Muscle layer of duodenum (tissue), 2 donors: ENCODE results near the gene BTBD18.
"Not testable (repeated sequence)": the region's sequence is repeated elsewhere in the genome, so short reads cannot be mapped to it uniquely, and the experiment has no call there.

ENCODE experiments used
- H3K27ac ChIP-seq: one replicate; pipeline ENCODE4 v1.7.0; 2013; ENCODE audit warnings: mild to moderate bottlenecking, low read length
- H3K27me3 ChIP-seq: one replicate; pipeline ENCODE4 v1.7.0; 2013; ENCODE audit warnings: low read depth, mild to moderate bottlenecking, control low read depth, low read length
- H3K36me3 ChIP-seq, 2 donors: one replicate each; pipeline ENCODE4 v1.7.0; 2013; ENCODE audit warnings: low read length in 2 of 2, control low read depth in 1 of 2, mild to moderate bottlenecking in 1 of 2; ENCODE audit not compliant: insufficient read depth in 2 of 2, control insufficient read depth in 1 of 2
- H3K4me1 ChIP-seq, 2 donors: one replicate each; pipeline ENCODE4 v1.7.0; 2013; ENCODE audit warnings: low read length in 2 of 2, mild to moderate bottlenecking in 2 of 2, control low read depth in 1 of 2, moderate library complexity in 1 of 2; ENCODE audit not compliant: insufficient read depth in 2 of 2, control insufficient read depth in 1 of 2
- H3K4me3 ChIP-seq, 2 donors: one replicate each; pipeline ENCODE4 v1.7.0; 2013; ENCODE audit warnings: low read length in 2 of 2, low read depth in 1 of 2, mild to moderate bottlenecking in 1 of 2
- H3K9me3 ChIP-seq, 2 donors: one replicate each; pipeline ENCODE4 v1.7.0; 2013; ENCODE audit warnings: low read length in 2 of 2, control low read depth in 1 of 2, mild to moderate bottlenecking in 1 of 2; ENCODE audit not compliant: control insufficient read depth in 1 of 2
- donor health status: healthy.

Gene BTBD18

GRCh38 chr11:57716726-57717125, 34.9 kb downstream of the BTBD18 start:
- H3K36me3 ChIP-seq, H3K27me3 ChIP-seq, H3K9me3 ChIP-seq, H3K27ac ChIP-seq, H3K4me3 ChIP-seq: not testable (repeated sequence)
- H3K4me1 ChIP-seq, result peaks cover 13 to 20% of the 10 kb centered on the region in 2 donors

- no peaks in the 10 kb centered on the region for H3K36me3 ChIP-seq
- H3K4me3 ChIP-seq, result peak overlapping the region; percentile 97 to 99
- no peaks in the 10 kb centered on the region for H3K9me3 ChIP-seq
- peaks cover 19 to 35% of the 10 kb centered on the region in 2 donors for H3K4me1 ChIP-seq
- H3K27me3 ChIP-seq, result no peaks in the 10 kb centered on the region
- H3K27ac ChIP-seq, result no peak overlapping the region
Observed at GRCh38 chr11:57713835-57714234, 37.8 kb downstream of the BTBD18 start.

- Histone ChIP-seq H3K27ac (peak within 1 kb of the TSS; percentile 88), H3K4me3 (peak within 1 kb of the TSS; percentile 97 to 99), H3K9me3 (no peaks in the 10 kb centered on the region), H3K36me3 (no peaks in the 10 kb centered on the region), H3K27me3 (no peaks in the 10 kb centered on the region), H3K4me1 (peaks cover 19 to 35% of the 10 kb centered on the region in 2 donors)
Observed at GRCh38 chr11:57712256-57713150, 39.1 kb downstream of the BTBD18 start, which contains the start of gene TMX2. TMX2 (plus strand) TSS chr11:57712593; CDS start chr11:57712619, 26 bp downstream.

DNA sequence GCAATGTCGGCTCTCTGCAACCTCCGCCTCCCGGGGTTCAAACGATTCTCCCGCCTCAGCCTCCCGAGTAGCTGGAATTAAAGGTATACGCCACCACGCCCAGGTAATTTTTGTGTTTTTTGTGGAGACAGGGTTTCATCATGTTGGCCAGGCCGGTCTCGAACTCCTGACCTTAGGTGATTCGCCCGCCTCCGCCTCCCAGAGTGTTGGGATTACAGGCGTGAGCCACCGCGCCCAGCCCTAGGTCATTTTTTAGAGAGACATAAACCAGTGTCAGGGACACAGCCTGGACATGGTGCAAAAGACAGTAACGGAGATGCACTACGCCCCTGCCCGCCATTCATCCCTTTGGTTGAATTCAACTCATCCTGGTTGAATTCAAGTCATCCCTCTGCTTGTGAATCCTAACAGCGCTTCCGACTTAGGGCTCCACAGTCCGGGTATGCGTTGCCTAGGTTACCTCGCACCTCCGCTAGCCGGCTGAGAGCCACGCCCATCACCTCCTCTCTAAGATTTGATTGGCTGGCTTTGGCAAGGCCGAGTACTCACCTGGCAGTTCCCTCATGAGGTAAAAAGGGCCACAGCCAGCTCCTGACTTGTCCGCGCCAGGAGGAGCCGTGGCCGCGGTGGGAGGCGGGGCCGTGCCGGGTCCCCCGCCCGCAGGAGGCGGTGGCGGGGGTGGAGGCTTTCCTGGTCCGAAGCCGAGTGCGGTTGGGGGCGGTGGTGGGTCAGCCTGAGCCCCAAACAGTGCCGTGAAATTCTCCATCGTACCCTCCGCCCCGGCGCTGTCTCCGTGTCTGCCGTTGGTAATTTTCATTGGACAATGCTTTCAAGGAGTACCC, 40.0 kb downstream of the BTBD18 start, which contains the start of gene MED19:
TSS of gene MED19 (minus strand) at position 802 of the 842 bp plus-strand sequence. CDS start at position 766, 36 bp downstream.
- H3K36me3 ChIP-seq, result no peaks in the 10 kb centered on the region

GRCh38 chr11:57709802-57710367, 41.7 kb downstream of the BTBD18 start:
- no peaks in the 10 kb centered on the region for H3K9me3 ChIP-seq
- peaks cover under 1 to 7% of the 10 kb centered on the region in 2 donors for H3K36me3 ChIP-seq
- H3K27ac ChIP-seq, result no peak overlapping the region
- no peaks in the 10 kb centered on the region for H3K27me3 ChIP-seq
- H3K4me1 ChIP-seq, result peaks cover 19 to 33% of the 10 kb centered on the region in 2 donors
- H3K4me3 ChIP-seq, result no peak overlapping the region

More for the DNA sequence above, 40.0 kb downstream of the BTBD18 start, which contains the start of gene MED19:
- Histone ChIP-seq H3K27me3 (no peaks in the 10 kb centered on the region), H3K4me1 (peaks cover 19 to 35% of the 10 kb centered on the region in 2 donors), H3K4me3 (peak within 1 kb of the TSS; percentile 97 to 99), H3K9me3 (no peaks in the 10 kb centered on the region), H3K27ac (peak within 1 kb of the TSS; percentile 88)

- H3K27ac ChIP-seq, result not testable (repeated sequence)
Observed at GRCh38 chr11:57705432-57705831, 46.2 kb downstream of the BTBD18 start.

GRCh38 chr11:57704932-57705331, 46.7 kb downstream of the BTBD18 start:
- peaks cover 19 to 42% of the 10 kb centered on the region in 2 donors for H3K36me3 ChIP-seq
- no peaks in the 10 kb centered on the region for H3K9me3 ChIP-seq
- H3K4me3 ChIP-seq, result no peak overlapping the region
- no peaks in the 10 kb centered on the region for H3K4me1 ChIP-seq
- H3K27ac ChIP-seq, result no peak overlapping the region
- H3K27me3 ChIP-seq, result no peaks in the 10 kb centered on the region

More at GRCh38 chr11:57705432-57705831, 46.2 kb downstream of the BTBD18 start:
- H3K4me1 ChIP-seq, H3K9me3 ChIP-seq, H3K27me3 ChIP-seq, H3K4me3 ChIP-seq: not testable (repeated sequence)
- H3K36me3 ChIP-seq, result peaks cover 17 to 39% of the 10 kb centered on the region in 2 donors

DNA sequence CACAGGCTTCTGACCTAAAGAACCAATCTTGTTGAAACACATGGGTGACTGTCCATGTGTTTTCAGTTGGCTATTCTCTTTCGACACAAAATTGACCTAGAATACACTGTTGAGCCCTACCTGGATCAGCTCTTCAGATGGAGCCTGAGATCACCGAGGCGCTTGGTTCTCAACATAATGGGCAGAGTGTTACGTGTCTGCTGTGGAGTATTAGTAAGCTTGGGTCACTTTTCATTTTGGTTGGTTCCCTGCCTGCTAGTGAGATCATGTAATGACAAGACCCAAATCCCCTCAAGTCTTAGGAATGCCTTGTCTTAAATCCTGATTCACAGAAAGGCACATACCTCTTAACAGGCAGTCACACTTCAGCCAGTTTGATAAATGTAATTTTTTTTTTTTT, 48.3 kb downstream of the BTBD18 start:
- Histone ChIP-seq H3K4me3 (no peak overlapping the region), H3K4me1 (no peaks in the 10 kb centered on the region), H3K27ac (no peak overlapping the region), H3K27me3 (no peaks in the 10 kb centered on the region), H3K36me3 (peaks cover 35 to 58% of the 10 kb centered on the region in 2 donors), H3K9me3 (no peaks in the 10 kb centered on the region)

DNA sequence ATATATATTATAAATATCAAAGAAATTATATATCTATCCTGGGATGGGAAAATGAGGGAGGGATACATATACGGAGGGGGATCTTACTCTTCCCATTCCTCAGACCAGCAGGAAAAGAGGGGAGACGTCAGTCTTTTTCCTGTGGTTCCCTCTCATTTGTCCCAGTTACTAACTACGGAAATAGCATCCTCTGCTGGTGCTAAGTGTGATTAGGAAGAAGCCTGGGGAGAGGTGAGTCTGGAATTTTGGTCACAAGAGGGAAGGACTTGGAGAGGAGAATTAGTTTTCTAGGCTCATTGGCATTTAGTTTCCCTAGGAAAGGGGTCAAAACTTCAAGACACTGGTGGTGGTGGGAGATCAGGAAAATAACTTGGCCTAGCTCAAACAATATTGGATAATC, 51.2 kb downstream of the BTBD18 start:
- H3K27ac ChIP-seq, result no peak overlapping the region
- H3K27me3 ChIP-seq, result no peaks in the 10 kb centered on the region
- H3K4me1 ChIP-seq, result no peaks in the 10 kb centered on the region
- H3K36me3 ChIP-seq, result peaks cover 50 to 73% of the 10 kb centered on the region in 2 donors
- no peak overlapping the region for H3K4me3 ChIP-seq
- H3K9me3 ChIP-seq, result no peaks in the 10 kb centered on the region

- Histone ChIP-seq H3K9me3 (no peaks in the 10 kb centered on the region), H3K36me3 (peaks cover 51 to 76% of the 10 kb centered on the region in 2 donors), H3K4me3 (no peak overlapping the region), H3K27ac (no peak overlapping the region), H3K4me1 (no peaks in the 10 kb centered on the region), H3K27me3 (no peaks in the 10 kb centered on the region)
Observed at GRCh38 chr11:57699813-57700212, 51.8 kb downstream of the BTBD18 start.
